ENCODE data around the gene FBXO9. TPM values are rescaled to one million over a fixed set of nuclear protein-coding genes. Genes with fewer than 3 reads are reported as not detected.

The FBXO9 gene
- total and polyA plus RNA-seq, 2 of the 8 experiments (the other 6 are each of a cell fraction or from before 2014, with no cell fraction given), result 41.3 to 50.9 TPM

DNA sequence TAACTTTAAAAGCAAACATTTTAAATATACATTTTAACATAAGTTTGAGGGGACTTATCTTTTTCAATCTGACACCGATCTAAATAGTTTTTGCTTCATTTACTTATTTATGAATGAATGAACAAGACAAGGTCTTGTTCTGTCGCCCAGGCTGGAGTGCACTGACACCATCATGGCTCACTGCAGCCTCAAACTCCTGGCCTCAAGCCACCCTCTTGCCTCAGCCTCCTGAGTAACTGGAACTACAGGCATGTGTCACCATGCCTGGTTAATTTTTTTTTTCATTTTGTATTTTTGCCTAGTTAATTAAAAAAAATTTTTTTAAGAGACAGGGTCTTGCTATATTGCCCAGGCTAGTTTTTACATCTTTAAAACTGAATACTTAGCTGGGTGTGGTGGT, 25.4 kb downstream of the FBXO9 start:
- no peak for FAIRE-seq

More for the DNA sequence above, 25.4 kb downstream of the FBXO9 start:
- Histone ChIP-seq H2BK20ac (ENCODE audit: low read length) (no peak overlapping the region), H2BK5ac (ENCODE audit: low read depth, low read length) (no peak overlapping the region), H2AK5ac (ENCODE audit: low read depth, low read length) (no peak overlapping the region), H3K27me3 (replicated peaks in 1 of 4; ENCODE audit: control insufficient read depth in 3 of 4, extremely low read depth in 1 of 4, insufficient read depth in 3 of 4, low read length in 3 of 4) (no peaks in the 10 kb centered on the region), H3K27ac (ENCODE audit: low read depth, low read length) (no peak overlapping the region), H3K4me1 (replicated peaks in 1 of 4; ENCODE audit: control insufficient read depth in 3 of 4, insufficient read depth in 4 of 4, low read length in 3 of 4) (no peaks in the 10 kb centered on the region; a peak in 1 of 7 replicates), H4K91ac (replicated peaks; ENCODE audit: insufficient read length, low read length) (no peak overlapping the region), H4K20me1 (replicated peaks in 1 of 2; ENCODE audit: control insufficient read depth in 1 of 2, insufficient read depth in 2 of 2, low read length in 2 of 2) (peaks cover 0 to 2% of the 10 kb centered on the region in 2 experiments), H3K4me2 (ENCODE audit: insufficient read depth in 1 of 2, low read depth in 2 of 2, low read length in 2 of 2) (no peak overlapping the region), H3K56ac (replicated peaks; ENCODE audit: insufficient read length, low read depth, low read length) (no peak overlapping the region), H3K79me2 (ENCODE audit: control insufficient read depth in 1 of 2, insufficient read depth in 2 of 2, low read length in 2 of 2) (no peaks in the 10 kb centered on the region), H4K5ac (ENCODE audit: insufficient read length, low read depth, low read length) (no peak overlapping the region), H2BK15ac (ENCODE audit: low read length) (no peak overlapping the region), H3K18ac (ENCODE audit: extremely low read depth, low read length) (no peak overlapping the region), H3K4ac (replicated peaks; ENCODE audit: insufficient read length, low read depth, low read length) (no peak overlapping the region), H3K14ac (ENCODE audit: insufficient read length) (no peak overlapping the region), H3K9ac (replicated peaks in 1 of 4; ENCODE audit: extremely low read depth in 1 of 4, low read depth in 3 of 4, low read length in 3 of 4) (no peak overlapping the region), H3K79me1 (ENCODE audit: low read depth, low read length) (no peaks in the 10 kb centered on the region), H3K23me2 (ENCODE audit: low read depth, low read length) (no peaks in the 10 kb centered on the region), H3K23ac (ENCODE audit: insufficient read length) (no peak overlapping the region), H3K36me3 (ENCODE audit: control insufficient read depth in 2 of 4, insufficient read depth in 4 of 4, low read length in 3 of 4) (peaks cover 0 to 62% (median 13%) of the 10 kb centered on the region in 4 experiments; a peak in 7 of 8 replicates), H3K4me3 (ENCODE audit: extremely low read depth in 1 of 4, insufficient read depth in 2 of 4, low read depth in 3 of 4, low read length in 4 of 4) (no peak overlapping the region), H3K9me3 (ENCODE audit: insufficient read depth in 2 of 2, low read depth in 1 of 2, low read length in 1 of 2) (no peaks in the 10 kb centered on the region), H2BK12ac (ENCODE audit: low read depth, low read length) (no peak overlapping the region), H2AFZ (ENCODE audit: low read length) (no peak overlapping the region), H2BK120ac (replicated peaks; ENCODE audit: low read depth, low read length) (no peak overlapping the region), H4K8ac (ENCODE audit: extremely low read depth, insufficient read depth, low read length) (no peak overlapping the region)
- 86% methylated on average over 2 of the region's 2 CpGs; no CpG with 5 or more reads in 1 of the 2 experiments for WGBS, 2 experiments (ENCODE audit: extremely low coverage in 1 of 2, insufficient coverage in 1 of 2, insufficient read length in 1 of 2, insufficient replicate concordance in 2 of 2, low coverage in 1 of 2, low lambda C conversion rate in 2 of 2, missing lambda C conversion rate in 1 of 2)
- TF ChIP-seq, protein P1, sequence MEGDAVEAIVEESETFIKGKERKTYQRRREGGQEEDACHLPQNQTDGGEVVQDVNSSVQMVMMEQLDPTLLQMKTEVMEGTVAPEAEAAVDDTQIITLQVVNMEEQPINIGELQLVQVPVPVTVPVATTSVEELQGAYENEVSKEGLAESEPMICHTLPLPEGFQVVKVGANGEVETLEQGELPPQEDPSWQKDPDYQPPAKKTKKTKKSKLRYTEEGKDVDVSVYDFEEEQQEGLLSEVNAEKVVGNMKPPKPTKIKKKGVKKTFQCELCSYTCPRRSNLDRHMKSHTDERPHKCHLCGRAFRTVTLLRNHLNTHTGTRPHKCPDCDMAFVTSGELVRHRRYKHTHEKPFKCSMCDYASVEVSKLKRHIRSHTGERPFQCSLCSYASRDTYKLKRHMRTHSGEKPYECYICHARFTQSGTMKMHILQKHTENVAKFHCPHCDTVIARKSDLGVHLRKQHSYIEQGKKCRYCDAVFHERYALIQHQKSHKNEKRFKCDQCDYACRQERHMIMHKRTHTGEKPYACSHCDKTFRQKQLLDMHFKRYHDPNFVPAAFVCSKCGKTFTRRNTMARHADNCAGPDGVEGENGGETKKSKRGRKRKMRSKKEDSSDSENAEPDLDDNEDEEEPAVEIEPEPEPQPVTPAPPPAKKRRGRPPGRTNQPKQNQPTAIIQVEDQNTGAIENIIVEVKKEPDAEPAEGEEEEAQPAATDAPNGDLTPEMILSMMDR (IDR thresholded peaks at IDR 0.05; ENCODE audit: control extremely low read depth in 1 of 3, insufficient read depth in 1 of 3, low read depth in 1 of 3, low read length in 3 of 3), result no peak
- no peak for TF ChIP-seq SP4 (IDR thresholded peaks at IDR 0.05; ENCODE audit: low read length)
- DNase-seq (ENCODE audit: low read depth in 1 of 2, low spot score in 2 of 2), result no peak
- ChIA-PET CTCF (ENCODE audit: partially characterized antibody) (no interaction called here), POLR2A (ENCODE audit: partially characterized antibody) (no interaction called here)
